ENCODE data around the gene RPL31. TPM values are rescaled to one million over a fixed set of nuclear protein-coding genes. Genes with fewer than 3 reads are reported as not detected.

Gene RPL31
- total RNA-seq, 1 experiment from 2014 or later: 1,893 TPM

- no peak overlapping the region for H3K9ac ChIP-seq (ENCODE audit: extremely low read depth, insufficient read length, low read length)
- H3K18ac ChIP-seq (ENCODE audit: insufficient read length, low read depth, low read length): no peak overlapping the region
- no peak overlapping the region for H2BK12ac ChIP-seq (ENCODE audit: insufficient read length, low read depth, low read length)
- no peak overlapping the region for H2BK15ac ChIP-seq (ENCODE audit: low read depth, low read length)
- H3K4me2 ChIP-seq (ENCODE audit: insufficient read depth, insufficient read length, low read length): no peak overlapping the region
- Mint-ChIP-seq H3K9me3 (peaks cover 5% of the 10 kb centered on the region in 2 experiments; a peak in 4 of 5 replicates), H3K4me3 (peak overlapping the region in 1 of 2 experiments; percentile 19; a peak in 3 of 5 replicates), H3K27me3 (ENCODE audit: low read depth) (no peaks in the 10 kb centered on the region; the same call in 1 of the 2 replicates), H3K36me3 (ENCODE audit: insufficient read depth in 1 of 3, low read depth in 3 of 3) (peaks cover 64 to 87% (median 85%) of the 10 kb centered on the region in 3 experiments), H3K4me1 (peaks cover 30 to 39% of the 10 kb centered on the region in 2 experiments), H3K27ac (peak overlapping the region in 2 of 3 experiments; percentile 51 to 62; a peak in 5 of 7 replicates)
- H3K4ac ChIP-seq (ENCODE audit: low read depth, low read length): no peak overlapping the region
- peaks cover 12% of the 10 kb centered on the region; the same call in 1 of the 2 replicates for H3K79me2 ChIP-seq (ENCODE audit: insufficient read depth, low read length)
- no CpG with 5 or more reads among the region's 11 CpGs for WGBS (ENCODE audit: extremely low coverage, insufficient read length, low lambda C conversion rate)
- H2BK20ac ChIP-seq (ENCODE audit: low read depth, low read length, poor library complexity, severe bottlenecking): no peak overlapping the region
- no peak for TF ChIP-seq CTCF (conservative IDR thresholded peaks at IDR 0.05)
- H3K27ac ChIP-seq (ENCODE audit: insufficient read length, low read depth, low read length): peak overlapping the region; percentile 25
- no peak overlapping the region for H4K91ac ChIP-seq (ENCODE audit: insufficient read length, low read depth, low read length)
- H3K9me3 ChIP-seq (ENCODE audit: control insufficient read depth, low read depth, low read length): no peaks in the 10 kb centered on the region
- no peak overlapping the region for H2AK5ac ChIP-seq (ENCODE audit: insufficient read length, low read length)
- H3K4me1 ChIP-seq (ENCODE audit: insufficient read depth, low read length): peaks cover 3% of the 10 kb centered on the region; the same call in 1 of the 2 replicates
- no peak overlapping the region for H2AFZ ChIP-seq (ENCODE audit: low read length)
- no peak overlapping the region for H3T11ph ChIP-seq (ENCODE audit: low read length)
- H3K79me1 ChIP-seq (ENCODE audit: insufficient read depth, low read depth, low read length, poor library complexity, severe bottlenecking): no peaks in the 10 kb centered on the region
- H2BK120ac ChIP-seq (ENCODE audit: low read depth, low read length, poor library complexity, severe bottlenecking): no peak overlapping the region
- H3K23ac ChIP-seq (ENCODE audit: insufficient read length, low read depth, low read length): no peak overlapping the region
- no peak overlapping the region for H4K8ac ChIP-seq (replicated peaks; ENCODE audit: insufficient read length, low read depth, low read length)
- no peak overlapping the region for H3K56ac ChIP-seq (ENCODE audit: insufficient read length, low read depth, low read length)
- H4K5ac ChIP-seq (ENCODE audit: insufficient read length, low read depth, low read length): no peak overlapping the region
- no peaks in the 10 kb centered on the region for H3K27me3 ChIP-seq (ENCODE audit: insufficient read depth, low read length)
- H3K23me2 ChIP-seq (ENCODE audit: insufficient read length, low read depth, low read length, poor library complexity, severe bottlenecking): peaks cover 4% of the 10 kb centered on the region
- DNase-seq: no peak
- no peak overlapping the region for H2BK5ac ChIP-seq (ENCODE audit: insufficient read length, low read length)
- H4K20me1 ChIP-seq (ENCODE audit: control insufficient read depth, insufficient read depth, insufficient read length): no peaks in the 10 kb centered on the region
- H3K14ac ChIP-seq (ENCODE audit: insufficient read depth, low read length): no peak overlapping the region
Observed at GRCh38 chr2:101007415-101008345, 5.6 kb downstream of the RPL31 start.
